Measurements from ENCODE around the gene VSIG10L2. TPM values are rescaled to one million over a fixed set of nuclear protein-coding genes. Genes with fewer than 3 reads are reported as not detected.

Gene VSIG10L2
- total RNA-seq, 1 donor from 2014 or later: not detected

DNA sequence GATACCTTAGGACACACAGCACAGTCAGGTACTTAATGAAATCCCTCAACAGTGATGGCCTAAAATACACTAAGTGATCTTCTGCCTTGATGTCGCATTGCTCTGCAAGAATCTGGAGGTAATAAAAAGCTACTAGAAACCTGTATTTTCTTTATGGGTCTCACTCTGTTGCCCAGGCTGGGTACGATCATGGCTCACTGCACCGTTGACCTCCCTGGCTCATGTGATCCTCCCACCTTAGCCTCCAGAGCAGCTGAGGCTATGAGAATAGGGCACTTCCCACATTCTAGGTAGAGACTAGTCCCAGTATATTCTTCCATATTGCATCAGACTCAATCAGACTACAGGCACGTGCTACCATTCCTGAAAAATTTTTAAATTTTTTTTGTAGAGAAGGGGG lies 21.7 kb downstream of the VSIG10L2 start:
- H3K4me3 Mint-ChIP-seq (ENCODE audit: unreplicated experiment): no peak overlapping the region
- H3K27ac Mint-ChIP-seq (ENCODE audit: unreplicated experiment): peak overlapping the region; percentile 4
- TF ChIP-seq, protein P1, sequence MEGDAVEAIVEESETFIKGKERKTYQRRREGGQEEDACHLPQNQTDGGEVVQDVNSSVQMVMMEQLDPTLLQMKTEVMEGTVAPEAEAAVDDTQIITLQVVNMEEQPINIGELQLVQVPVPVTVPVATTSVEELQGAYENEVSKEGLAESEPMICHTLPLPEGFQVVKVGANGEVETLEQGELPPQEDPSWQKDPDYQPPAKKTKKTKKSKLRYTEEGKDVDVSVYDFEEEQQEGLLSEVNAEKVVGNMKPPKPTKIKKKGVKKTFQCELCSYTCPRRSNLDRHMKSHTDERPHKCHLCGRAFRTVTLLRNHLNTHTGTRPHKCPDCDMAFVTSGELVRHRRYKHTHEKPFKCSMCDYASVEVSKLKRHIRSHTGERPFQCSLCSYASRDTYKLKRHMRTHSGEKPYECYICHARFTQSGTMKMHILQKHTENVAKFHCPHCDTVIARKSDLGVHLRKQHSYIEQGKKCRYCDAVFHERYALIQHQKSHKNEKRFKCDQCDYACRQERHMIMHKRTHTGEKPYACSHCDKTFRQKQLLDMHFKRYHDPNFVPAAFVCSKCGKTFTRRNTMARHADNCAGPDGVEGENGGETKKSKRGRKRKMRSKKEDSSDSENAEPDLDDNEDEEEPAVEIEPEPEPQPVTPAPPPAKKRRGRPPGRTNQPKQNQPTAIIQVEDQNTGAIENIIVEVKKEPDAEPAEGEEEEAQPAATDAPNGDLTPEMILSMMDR (IDR thresholded peaks at IDR 0.05): no peak
- H3K4me1 Mint-ChIP-seq (ENCODE audit: low read depth): peaks cover 14% of the 10 kb centered on the region
- H3K9me3 Mint-ChIP-seq (ENCODE audit: low read depth): peaks cover 7% of the 10 kb centered on the region
- peaks cover 8% of the 10 kb centered on the region for H3K36me3 Mint-ChIP-seq (ENCODE audit: low read depth)
- no peaks in the 10 kb centered on the region for H3K27me3 Mint-ChIP-seq (ENCODE audit: low read depth)
- DNase-seq (ENCODE audit: low spot score): no peak

DNA sequence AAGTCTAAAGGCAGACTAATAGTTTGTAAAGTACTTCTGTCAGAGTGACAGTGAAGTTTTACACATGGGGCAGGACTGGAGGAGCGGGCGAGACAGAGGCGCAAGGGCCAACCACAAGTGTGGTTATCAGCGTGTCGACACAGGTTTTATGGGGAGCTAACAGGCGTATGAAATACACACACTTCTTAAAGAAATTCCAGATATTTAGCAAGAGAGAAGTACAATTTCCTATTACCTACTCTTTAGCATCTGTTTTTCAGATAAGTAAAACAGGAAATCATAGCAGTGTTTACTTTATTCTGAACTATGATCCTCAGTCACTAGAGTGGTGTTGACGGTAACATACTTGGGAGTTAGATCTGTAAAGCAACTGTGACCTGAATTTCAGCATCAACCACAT lies 22.5 kb downstream of the VSIG10L2 start:
- H3K27ac Mint-ChIP-seq (ENCODE audit: unreplicated experiment): no peak overlapping the region
- peaks cover 7% of the 10 kb centered on the region for H3K36me3 Mint-ChIP-seq (ENCODE audit: low read depth)
- H3K27me3 Mint-ChIP-seq (ENCODE audit: low read depth): no peaks in the 10 kb centered on the region
- TF ChIP-seq, protein P1 (IDR thresholded peaks at IDR 0.05): no peak
- DNase-seq (ENCODE audit: low spot score): no peak
- H3K9me3 Mint-ChIP-seq (ENCODE audit: low read depth): no peaks in the 10 kb centered on the region
- H3K4me1 Mint-ChIP-seq (ENCODE audit: low read depth): peaks cover 14% of the 10 kb centered on the region
- H3K4me3 Mint-ChIP-seq (ENCODE audit: unreplicated experiment): no peak overlapping the region

DNA sequence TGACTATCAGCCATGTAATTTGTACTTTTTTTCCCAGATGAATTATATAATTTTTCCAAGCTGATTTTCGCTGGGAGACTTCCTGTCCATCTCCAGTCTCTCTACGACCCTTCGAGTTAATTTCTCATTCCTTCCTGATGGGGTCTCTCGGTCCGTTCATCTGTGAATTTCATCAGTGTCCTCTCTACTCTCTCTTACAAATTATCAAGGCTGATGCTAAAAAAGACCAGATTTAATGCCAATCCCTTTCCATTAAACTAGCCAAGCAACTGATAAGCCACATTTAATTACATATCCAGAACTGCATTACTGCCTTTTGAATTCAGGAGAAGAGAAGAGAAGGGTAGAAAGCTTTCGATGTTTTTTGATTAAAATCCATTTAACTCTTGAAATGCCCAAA lies 25.8 kb downstream of the VSIG10L2 start:
- TF ChIP-seq, protein P1 (IDR thresholded peaks at IDR 0.05): no peak
- H3K36me3 Mint-ChIP-seq (ENCODE audit: low read depth): peaks cover 3% of the 10 kb centered on the region
- DNase-seq (ENCODE audit: low spot score): no peak
- H3K9me3 Mint-ChIP-seq (ENCODE audit: low read depth): no peaks in the 10 kb centered on the region
- H3K4me3 Mint-ChIP-seq (ENCODE audit: unreplicated experiment): no peak overlapping the region
- H3K27me3 Mint-ChIP-seq (ENCODE audit: low read depth): no peaks in the 10 kb centered on the region
- peaks cover 8% of the 10 kb centered on the region for H3K4me1 Mint-ChIP-seq (ENCODE audit: low read depth)
- no peak overlapping the region for H3K27ac Mint-ChIP-seq (ENCODE audit: unreplicated experiment)

DNA sequence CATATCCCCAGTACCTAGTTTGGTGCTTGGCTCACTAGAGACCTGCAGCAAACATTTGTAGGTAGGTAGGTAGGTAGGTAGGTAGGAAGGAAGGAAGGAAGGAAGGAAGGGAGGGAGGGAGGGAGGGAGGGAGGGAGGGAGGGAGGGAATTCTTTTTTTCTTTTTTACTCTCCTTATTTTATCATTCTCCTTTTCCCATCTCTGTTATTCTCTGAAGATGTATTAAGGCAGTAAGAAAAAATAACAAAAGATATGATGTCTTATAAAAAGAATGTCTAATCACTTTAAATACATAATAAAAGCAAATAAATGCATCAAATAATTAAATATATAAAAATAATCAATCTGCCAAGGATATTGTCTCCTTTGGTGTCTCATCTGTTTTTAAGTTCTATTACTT lies 28.4 kb downstream of the VSIG10L2 start:
- no peaks in the 10 kb centered on the region for H3K9me3 Mint-ChIP-seq (ENCODE audit: low read depth)
- H3K27me3 Mint-ChIP-seq (ENCODE audit: low read depth): no peaks in the 10 kb centered on the region
- H3K4me1 Mint-ChIP-seq (ENCODE audit: low read depth): peaks cover 13% of the 10 kb centered on the region
- no peak overlapping the region for H3K27ac Mint-ChIP-seq (ENCODE audit: unreplicated experiment)
- H3K36me3 Mint-ChIP-seq (ENCODE audit: low read depth): peaks cover 3% of the 10 kb centered on the region
- TF ChIP-seq, protein P1 (IDR thresholded peaks at IDR 0.05): no peak
- no peak overlapping the region for H3K4me3 Mint-ChIP-seq (ENCODE audit: unreplicated experiment)
- DNase-seq (ENCODE audit: low spot score): no peak

DNA sequence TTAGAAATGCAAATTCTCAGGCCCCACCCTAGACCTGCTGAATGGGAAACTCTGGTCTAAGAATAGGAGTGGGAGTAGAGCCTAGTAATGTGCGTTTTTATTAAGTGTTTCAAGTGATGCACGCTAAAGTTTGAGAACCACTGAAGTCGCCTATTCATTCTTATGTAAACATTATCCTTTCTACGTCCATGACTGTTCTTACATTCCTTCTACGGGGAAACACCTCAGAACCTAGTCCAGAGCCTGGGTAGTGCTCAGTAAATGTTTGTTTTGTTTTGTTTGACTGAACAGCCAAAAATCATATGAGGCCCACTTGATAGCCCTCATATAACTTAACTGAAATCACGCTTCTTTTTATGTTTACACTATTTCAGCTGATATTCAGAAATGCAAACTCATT lies 29.8 kb downstream of the VSIG10L2 start:
- Mint-ChIP-seq H3K4me3 (ENCODE audit: unreplicated experiment) (no peak overlapping the region), H3K36me3 (ENCODE audit: low read depth) (peaks cover 3% of the 10 kb centered on the region), H3K27ac (ENCODE audit: unreplicated experiment) (no peak overlapping the region), H3K27me3 (ENCODE audit: low read depth) (no peaks in the 10 kb centered on the region), H3K9me3 (ENCODE audit: low read depth) (no peaks in the 10 kb centered on the region), H3K4me1 (ENCODE audit: low read depth) (peaks cover 20% of the 10 kb centered on the region)
- DNase-seq (ENCODE audit: low spot score): no peak
- TF ChIP-seq, protein P1 (IDR thresholded peaks at IDR 0.05): no peak

All from chondrocyte (in vitro differentiated cells).